Measurements from ENCODE around the gene TAL1.

- TF ChIP-seq POLR2AphosphoS5 (IDR thresholded peaks at IDR 0.05; ENCODE audit: low read length) (no peak), ZBTB40 (IDR thresholded peaks at IDR 0.05; ENCODE audit: borderline replicate concordance) (no peak), ZBTB33 (IDR thresholded peaks at IDR 0.05) (no peak), REST (IDR thresholded peaks at IDR 0.05; ENCODE audit: low read depth, low read length) (no peak), EP300 (IDR thresholded peaks at IDR 0.05; ENCODE audit: borderline replicate concordance in 1 of 2, control insufficient read depth in 1 of 2, low read depth in 2 of 2, low read length in 2 of 2) (no peak), SUZ12 (IDR thresholded peaks at IDR 0.05; ENCODE audit: unreplicated experiment) (no peak)
Measured at GRCh38 chr1:47223174-47223920, 8.7 kb downstream of the TAL1 start.

All from GM12878 (cell line).